GM12801 (cell line): ENCODE data around the gene OTOF.

Experiments used
- TF ChIP-seq, protein P1 (sequence below): IDR thresholded peaks from one replicate; pipeline ENCODE4 v1.5.1; 2011; ENCODE audit warnings: control low read depth; ENCODE audit not compliant: insufficient read length; ENCODE audit errors: extremely low read depth

Gene OTOF

DNA sequence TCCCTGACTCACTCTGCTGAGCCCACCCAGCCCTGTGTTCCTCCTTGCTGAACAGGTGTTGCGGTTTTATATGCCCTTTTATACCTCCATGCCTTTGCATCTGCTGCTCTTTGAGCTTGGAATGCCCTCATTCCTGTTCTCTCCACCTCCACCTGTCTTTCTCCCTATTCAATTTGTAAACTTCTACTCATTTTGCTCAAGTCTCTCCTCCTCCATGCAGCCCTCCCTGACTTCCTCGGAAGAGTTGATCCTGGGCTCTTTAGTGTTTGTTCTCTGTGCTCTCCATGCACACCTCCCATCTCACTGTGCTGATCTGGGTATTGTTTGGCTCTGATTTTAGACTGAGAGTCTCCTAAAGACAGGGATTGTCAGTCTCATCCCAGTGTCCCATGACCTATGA, 7.2 kb upstream of the OTOF start:
- TF ChIP-seq, protein P1, sequence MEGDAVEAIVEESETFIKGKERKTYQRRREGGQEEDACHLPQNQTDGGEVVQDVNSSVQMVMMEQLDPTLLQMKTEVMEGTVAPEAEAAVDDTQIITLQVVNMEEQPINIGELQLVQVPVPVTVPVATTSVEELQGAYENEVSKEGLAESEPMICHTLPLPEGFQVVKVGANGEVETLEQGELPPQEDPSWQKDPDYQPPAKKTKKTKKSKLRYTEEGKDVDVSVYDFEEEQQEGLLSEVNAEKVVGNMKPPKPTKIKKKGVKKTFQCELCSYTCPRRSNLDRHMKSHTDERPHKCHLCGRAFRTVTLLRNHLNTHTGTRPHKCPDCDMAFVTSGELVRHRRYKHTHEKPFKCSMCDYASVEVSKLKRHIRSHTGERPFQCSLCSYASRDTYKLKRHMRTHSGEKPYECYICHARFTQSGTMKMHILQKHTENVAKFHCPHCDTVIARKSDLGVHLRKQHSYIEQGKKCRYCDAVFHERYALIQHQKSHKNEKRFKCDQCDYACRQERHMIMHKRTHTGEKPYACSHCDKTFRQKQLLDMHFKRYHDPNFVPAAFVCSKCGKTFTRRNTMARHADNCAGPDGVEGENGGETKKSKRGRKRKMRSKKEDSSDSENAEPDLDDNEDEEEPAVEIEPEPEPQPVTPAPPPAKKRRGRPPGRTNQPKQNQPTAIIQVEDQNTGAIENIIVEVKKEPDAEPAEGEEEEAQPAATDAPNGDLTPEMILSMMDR: no peak

DNA sequence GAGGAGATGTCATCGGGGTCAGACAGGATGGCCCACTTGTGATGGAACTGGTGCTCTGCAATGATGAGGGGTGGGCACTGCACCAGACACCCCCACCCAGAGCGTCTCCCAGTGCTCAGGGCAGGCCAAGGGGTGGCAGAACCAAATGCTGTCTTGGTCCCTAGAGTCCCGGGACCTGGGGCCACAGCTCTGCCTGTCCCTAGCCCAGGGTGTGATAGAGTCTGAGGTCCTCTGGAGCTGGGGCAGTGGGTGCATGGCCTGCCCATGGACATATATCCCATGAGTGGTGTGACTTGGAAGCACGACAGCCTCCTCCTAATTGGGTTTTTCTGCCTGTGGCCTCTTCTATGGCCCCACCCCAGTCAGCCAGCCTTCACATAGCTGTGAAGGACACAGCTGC, 6.7 kb upstream of the OTOF start:
- TF ChIP-seq, protein P1: no peak

DNA sequence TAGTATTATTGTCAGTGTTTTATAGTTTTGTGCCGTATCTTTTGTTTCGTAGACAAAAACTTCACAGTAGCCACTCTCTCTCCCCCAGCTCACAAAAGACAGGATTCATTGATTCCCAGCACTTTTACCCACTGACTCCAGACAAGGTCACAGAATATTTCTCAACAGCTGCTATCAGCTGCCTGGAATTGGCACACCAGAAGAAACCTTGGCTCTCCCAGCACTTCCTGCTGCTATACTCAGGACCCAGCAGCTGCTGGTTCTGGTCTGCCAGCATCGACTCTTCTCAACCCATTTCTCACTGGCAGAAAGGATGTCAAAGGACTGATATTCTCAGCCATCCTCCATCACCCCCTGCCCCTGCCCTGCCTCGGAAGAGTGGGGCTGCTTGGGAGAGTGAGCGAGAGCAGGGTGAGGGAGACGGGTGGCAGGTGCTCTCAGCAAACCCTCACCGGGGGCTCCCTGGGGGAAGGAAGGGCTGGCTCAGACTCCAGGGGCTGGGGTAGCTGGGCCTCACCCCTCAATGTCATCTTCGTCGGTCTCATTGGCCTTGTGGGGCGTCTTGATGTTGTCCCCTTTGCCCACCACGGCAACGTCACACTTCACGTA, 6.1 kb upstream of the OTOF start:
- TF ChIP-seq, protein P1: no peak

DNA sequence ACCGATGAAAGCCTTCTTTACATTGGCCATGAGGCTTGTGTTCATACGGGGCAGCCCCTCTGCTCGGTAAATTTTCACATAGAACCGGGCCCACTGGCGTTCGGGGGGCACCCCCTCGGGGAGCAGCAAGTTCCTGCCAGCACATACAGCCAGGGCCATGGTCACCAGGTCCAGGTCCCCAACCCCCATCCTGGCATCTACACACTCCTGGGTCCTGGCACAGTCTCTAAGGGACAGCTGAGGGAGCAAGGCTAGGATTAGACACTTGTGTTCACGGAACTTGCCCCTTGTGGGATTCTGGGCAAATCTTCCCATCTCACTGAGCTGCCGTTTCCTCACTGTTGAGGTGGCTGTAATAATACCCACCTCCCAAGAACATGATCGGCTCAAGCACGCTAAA, 5.6 kb upstream of the OTOF start:
- TF ChIP-seq, protein P1: no peak

DNA sequence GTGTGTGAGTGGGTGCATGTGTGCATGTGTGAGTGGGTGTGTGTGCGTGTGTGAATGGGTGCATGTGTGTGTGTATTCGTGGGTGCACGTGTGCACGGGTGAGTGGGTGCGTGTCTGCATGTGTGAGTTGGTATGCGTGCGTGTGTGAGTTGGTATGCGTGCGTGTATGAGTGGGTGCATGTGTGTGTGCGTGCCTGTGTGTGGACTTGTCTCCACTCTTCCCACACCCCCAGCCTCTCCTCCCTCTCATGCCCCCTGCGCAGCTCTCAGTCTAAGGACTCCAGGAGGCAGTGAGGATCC, 5.1 kb upstream of the OTOF start:
- TF ChIP-seq, protein P1: no peak

DNA sequence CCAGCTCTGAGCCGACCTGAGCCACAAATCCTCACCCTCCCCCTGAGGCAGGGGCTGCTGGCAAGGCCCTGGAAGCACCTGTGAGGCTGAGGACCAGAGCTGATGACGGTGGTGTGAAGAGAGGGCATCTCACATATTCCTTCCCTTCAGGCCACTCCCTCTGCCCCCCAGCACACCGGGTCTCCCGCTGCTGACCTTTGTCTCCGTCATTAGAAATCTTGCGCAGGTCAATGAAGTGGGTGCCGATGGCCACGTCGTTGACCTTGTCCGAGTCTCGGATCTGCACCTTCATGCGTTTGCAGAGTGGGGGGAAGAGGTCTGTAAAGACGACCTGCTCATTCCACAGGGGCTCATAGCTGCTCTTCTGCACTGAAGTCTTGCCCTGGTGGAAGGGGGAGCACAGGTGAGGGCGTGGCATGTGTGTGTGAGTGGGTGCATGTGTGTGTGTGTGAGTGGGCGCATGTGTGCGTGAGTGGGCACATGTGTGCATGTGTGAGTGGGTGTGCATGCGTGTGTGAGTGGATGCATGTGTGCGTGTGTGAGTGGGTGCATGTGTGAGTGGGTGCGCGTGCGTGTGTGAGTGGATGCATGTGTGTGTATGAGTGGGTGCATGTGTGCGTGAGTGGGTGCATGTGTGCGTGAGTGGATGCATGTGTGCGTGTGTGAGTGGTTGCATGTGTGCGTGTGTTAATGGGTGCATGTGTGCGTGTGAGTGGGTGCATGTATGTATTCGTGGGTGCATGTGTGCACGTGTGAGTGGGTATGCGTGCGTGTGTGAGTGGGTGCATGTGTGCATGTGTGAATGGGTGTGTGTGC, 4.5 kb upstream of the OTOF start:
- TF ChIP-seq, protein P1: no peak

DNA sequence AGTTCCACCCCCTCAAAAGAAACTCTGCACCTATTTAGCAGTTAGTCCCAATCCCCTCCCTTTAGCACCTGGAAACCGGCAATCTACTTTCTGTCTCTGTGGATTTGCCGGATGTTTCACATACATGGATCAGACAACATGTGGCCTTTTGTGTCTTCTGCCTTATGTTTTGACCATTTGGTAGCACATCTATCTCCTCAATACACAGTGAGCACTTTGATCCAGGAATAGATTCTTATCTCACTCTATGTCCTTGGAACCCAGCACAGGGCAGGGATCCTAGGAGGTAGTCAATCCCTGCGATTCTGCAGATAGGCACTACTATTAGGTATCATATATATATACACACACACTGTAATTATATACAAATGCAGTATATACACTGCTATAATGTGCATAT, 3.8 kb upstream of the OTOF start:
- TF ChIP-seq, protein P1: no peak
